DOHH2 (cell line): ENCODE measurements around the gene DACH1.

Experiments used
- CTCF ChIP-seq: fragments of 200-600 bp; sonication (generic); IDR thresholded peaks from one replicate; pipeline ENCODE4 v1.5.1; 2014; ENCODE audit warnings: antibody characterized with exemption, mild to moderate bottlenecking, low read depth, low read length; ENCODE audit not compliant: poor library complexity, severe bottlenecking
- EZH2phosphoT487 ChIP-seq: fragments of 200-600 bp; sonication (generic); IDR thresholded peaks from 2 replicates; pipeline ENCODE4 v1.6.1; 2017; ENCODE audit warnings: borderline replicate concordance, mild to moderate bottlenecking, antibody characterized with exemption, low read length, moderate library complexity, mixed read lengths

- TF ChIP-seq CTCF = no peak
- TF ChIP-seq EZH2phosphoT487 = no peak
Measured at GRCh38 chr13:71606818-71607217, 260.2 kb downstream of the DACH1 start.
